Astrocyte (in vitro differentiated cells and primary cell): ENCODE measurements around the gene NPAS3. TPM values are rescaled to one million over a fixed set of nuclear protein-coding genes. Genes with fewer than 3 reads are reported as not detected.
A peak's percentile ranks its signal among the peaks of the same experiment; 100 is the strongest.

Source experiments
- DNase-seq: peaks from one replicate; pipeline ENCODE4 v3.0.0-alpha.2; 2010; ENCODE audit warnings: low read depth
- FAIRE-seq: peaks from 2 replicates; lab custom pipeline; 2011; peaks lifted over from hg19 to GRCh38; lab: Jason Lieb, UNC
- H2AFZ ChIP-seq: 2 replicates; pipeline ENCODE4 v1.6.0; 2012; ENCODE audit warnings: low read depth, low read length, inconsistent platforms
- H3K27ac ChIP-seq: 2 replicates; pipeline ENCODE4 v1.5.1; 2011; ENCODE audit warnings: low read depth, low read length, inconsistent platforms
- H3K27me3 ChIP-seq: 2 replicates; pipeline ENCODE4 v1.6.0; 2011; ENCODE audit warnings: low read length, inconsistent platforms; ENCODE audit not compliant: insufficient read depth
- H3K36me3 ChIP-seq: 2 replicates; pipeline ENCODE4 v1.5.1; 2011; ENCODE audit warnings: low read length, inconsistent platforms; ENCODE audit not compliant: insufficient read depth
- H3K4me1 ChIP-seq: 2 replicates; pipeline ENCODE4 v1.5.1; 2011; ENCODE audit warnings: low read length, inconsistent platforms; ENCODE audit not compliant: insufficient read depth
- H3K4me2 ChIP-seq: 2 replicates; pipeline ENCODE4 v1.6.0; 2012; ENCODE audit warnings: low read length, inconsistent platforms
- H3K4me3 ChIP-seq: 2 replicates; pipeline ENCODE4 v1.5.1; 2011; ENCODE audit warnings: low read depth, mild to moderate bottlenecking, low read length, inconsistent platforms; ENCODE audit not compliant: insufficient read depth
- H3K79me2 ChIP-seq: 2 replicates; pipeline ENCODE4 v1.6.0; 2012; ENCODE audit warnings: mild to moderate bottlenecking, low read length, inconsistent platforms; ENCODE audit not compliant: insufficient read depth
- H3K9ac ChIP-seq: 2 replicates; pipeline ENCODE4 v1.6.0; 2012; ENCODE audit warnings: mild to moderate bottlenecking, low read length, inconsistent platforms
- H3K9me3 ChIP-seq: 2 replicates; pipeline ENCODE4 v1.5.1; 2012; ENCODE audit warnings: low read depth, mild to moderate bottlenecking, low read length, inconsistent platforms; ENCODE audit not compliant: insufficient read depth
- H4K20me1 ChIP-seq: 2 replicates; pipeline ENCODE4 v1.6.0; 2012; ENCODE audit warnings: low read length, inconsistent platforms; ENCODE audit not compliant: insufficient read depth
- H3K27ac Mint-ChIP-seq: one replicate; pipeline ENCODE4 v1.8.0; 2021; ENCODE audit warnings: mild to moderate bottlenecking, mixed read lengths; ENCODE audit not compliant: unreplicated experiment
- H3K27me3 Mint-ChIP-seq: one replicate; pipeline ENCODE4 v1.8.0; 2021; ENCODE audit warnings: low read depth, mixed read lengths; ENCODE audit not compliant: unreplicated experiment
- H3K36me3 Mint-ChIP-seq: one replicate; pipeline ENCODE4 v1.8.0; 2021; ENCODE audit warnings: low read depth, mixed read lengths; ENCODE audit not compliant: unreplicated experiment
- H3K4me1 Mint-ChIP-seq: one replicate; pipeline ENCODE4 v1.8.0; 2021; ENCODE audit warnings: low read depth, mixed read lengths; ENCODE audit not compliant: unreplicated experiment
- H3K4me3 Mint-ChIP-seq: one replicate; pipeline ENCODE4 v1.8.0; 2021; ENCODE audit warnings: mild to moderate bottlenecking, moderate library complexity, mixed read lengths; ENCODE audit not compliant: unreplicated experiment
- H3K9me3 Mint-ChIP-seq: one replicate; pipeline ENCODE4 v1.8.0; 2021; ENCODE audit warnings: mild to moderate bottlenecking, mixed read lengths; ENCODE audit not compliant: unreplicated experiment
- EZH2 ChIP-seq: IDR thresholded peaks from 2 replicates; pipeline ENCODE4 v1.6.1; 2012; ENCODE audit warnings: mild to moderate bottlenecking, low read length, inconsistent platforms; ENCODE audit not compliant: insufficient read depth
- total RNA-seq: library from RNA; stranded (reverse); gene quantifications from 2 replicates; pipeline ENCODE4 v1.2.1, GENCODE V29; 2021
- TF ChIP-seq, protein P1 (sequence below): IDR thresholded peaks from 2 replicates; pipeline ENCODE4 v1.5.1; 2011; ENCODE audit warnings: low read depth, mild to moderate bottlenecking, inconsistent platforms, low read length, moderate library complexity; ENCODE audit not compliant: insufficient read depth

The NPAS3 gene
- total RNA-seq, 1 donor from 2014 or later: 2.6 TPM

DNA sequence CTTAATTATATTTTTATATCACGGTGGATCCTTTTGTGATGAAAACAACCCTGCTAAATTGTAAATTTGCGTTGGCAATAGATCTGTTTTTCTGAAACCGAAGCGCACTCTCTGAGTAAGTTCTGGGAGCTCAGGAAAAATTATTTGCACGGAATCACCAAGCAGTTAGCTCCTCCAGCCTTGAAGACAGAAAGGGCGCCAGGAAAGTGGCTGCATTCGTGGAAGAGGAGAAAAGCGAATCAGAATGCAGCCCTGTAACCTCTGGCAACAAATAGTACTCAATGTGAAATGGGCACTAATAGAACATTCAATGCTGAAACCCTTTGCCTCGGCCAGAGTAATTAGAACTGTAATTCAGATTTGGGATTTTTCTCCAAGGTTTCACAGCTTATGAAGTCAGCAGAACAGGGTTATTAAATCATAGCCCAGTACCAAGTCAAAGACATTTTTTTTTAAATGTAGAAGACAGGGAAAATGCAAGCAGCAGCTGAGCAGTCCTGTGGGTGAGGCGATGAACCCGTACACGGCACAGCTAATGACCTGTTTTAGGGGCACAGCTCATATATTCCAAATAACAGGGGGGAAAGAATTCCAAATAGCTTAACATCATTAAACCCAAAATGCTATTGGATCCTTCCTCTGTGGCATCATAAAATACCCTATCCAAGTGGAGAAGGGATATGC lies 760.8 kb downstream of the NPAS3 start:
- no peak for FAIRE-seq
- TF ChIP-seq EZH2: no peak
- TF ChIP-seq, protein P1, sequence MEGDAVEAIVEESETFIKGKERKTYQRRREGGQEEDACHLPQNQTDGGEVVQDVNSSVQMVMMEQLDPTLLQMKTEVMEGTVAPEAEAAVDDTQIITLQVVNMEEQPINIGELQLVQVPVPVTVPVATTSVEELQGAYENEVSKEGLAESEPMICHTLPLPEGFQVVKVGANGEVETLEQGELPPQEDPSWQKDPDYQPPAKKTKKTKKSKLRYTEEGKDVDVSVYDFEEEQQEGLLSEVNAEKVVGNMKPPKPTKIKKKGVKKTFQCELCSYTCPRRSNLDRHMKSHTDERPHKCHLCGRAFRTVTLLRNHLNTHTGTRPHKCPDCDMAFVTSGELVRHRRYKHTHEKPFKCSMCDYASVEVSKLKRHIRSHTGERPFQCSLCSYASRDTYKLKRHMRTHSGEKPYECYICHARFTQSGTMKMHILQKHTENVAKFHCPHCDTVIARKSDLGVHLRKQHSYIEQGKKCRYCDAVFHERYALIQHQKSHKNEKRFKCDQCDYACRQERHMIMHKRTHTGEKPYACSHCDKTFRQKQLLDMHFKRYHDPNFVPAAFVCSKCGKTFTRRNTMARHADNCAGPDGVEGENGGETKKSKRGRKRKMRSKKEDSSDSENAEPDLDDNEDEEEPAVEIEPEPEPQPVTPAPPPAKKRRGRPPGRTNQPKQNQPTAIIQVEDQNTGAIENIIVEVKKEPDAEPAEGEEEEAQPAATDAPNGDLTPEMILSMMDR: no peak
- Histone ChIP-seq H3K79me2 (no peaks in the 10 kb centered on the region), H3K27ac (no peak overlapping the region), H3K9ac (no peak overlapping the region), H3K27me3 (no peaks in the 10 kb centered on the region), H3K4me1 (no peaks in the 10 kb centered on the region), H3K4me3 (no peak overlapping the region), H3K4me2 (peak overlapping the region; percentile 15), H3K9me3 (no peaks in the 10 kb centered on the region), H3K36me3 (no peaks in the 10 kb centered on the region), H4K20me1 (no peaks in the 10 kb centered on the region), H2AFZ (peak overlapping the region; percentile 7)
- H3K4me1 Mint-ChIP-seq: no peaks in the 10 kb centered on the region
- H3K4me3 Mint-ChIP-seq: no peak overlapping the region
- DNase-seq: no peak
- H3K9me3 Mint-ChIP-seq: no peaks in the 10 kb centered on the region
- H3K27ac Mint-ChIP-seq: no peak overlapping the region
- H3K27me3 Mint-ChIP-seq: no peaks in the 10 kb centered on the region
- no peaks in the 10 kb centered on the region for H3K36me3 Mint-ChIP-seq

DNA sequence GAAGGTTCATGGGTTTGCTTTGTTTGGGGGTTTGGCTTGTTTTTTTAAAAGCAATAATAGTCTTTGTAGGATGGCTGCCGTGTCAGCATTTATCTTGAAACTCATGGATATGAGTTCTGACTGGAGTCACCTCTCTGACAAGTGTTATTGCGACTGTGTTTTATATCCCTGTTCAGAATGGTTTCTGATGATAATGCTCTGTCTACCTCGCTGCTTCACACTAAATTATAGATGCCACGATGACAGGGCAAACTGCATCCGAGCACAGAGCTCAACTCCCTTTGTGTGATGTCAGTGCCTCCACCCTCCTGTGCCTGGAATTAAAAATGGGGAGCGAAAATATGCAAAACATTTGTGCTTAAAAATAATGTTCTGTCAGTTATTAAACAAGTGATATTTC lies 761.4 kb downstream of the NPAS3 start:
- no peak overlapping the region for H3K4me3 Mint-ChIP-seq

DNA sequence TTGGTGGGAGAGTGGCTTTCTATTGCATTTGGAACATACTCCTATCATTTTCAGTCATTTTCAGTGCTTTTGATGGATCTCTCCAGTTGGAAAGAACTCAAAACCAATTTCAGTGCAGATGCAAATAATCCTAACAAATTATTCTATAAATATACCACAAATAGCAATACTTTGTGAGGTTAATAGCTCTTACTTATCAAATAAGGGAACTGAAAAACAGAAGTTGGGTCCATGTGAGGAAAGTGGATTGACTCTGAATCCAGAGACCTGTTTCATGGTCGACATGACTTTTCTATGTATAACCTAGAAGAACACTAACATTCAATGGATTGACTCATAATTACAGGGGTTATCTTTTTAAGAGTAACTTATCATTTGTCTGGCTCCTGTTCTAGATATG lies 763.6 kb downstream of the NPAS3 start:
- Histone ChIP-seq H3K4me2 (no peak overlapping the region), H3K27me3 (no peaks in the 10 kb centered on the region), H3K4me3 (no peak overlapping the region), H3K27ac (no peak overlapping the region), H3K9ac (no peak overlapping the region), H3K9me3 (no peaks in the 10 kb centered on the region), H4K20me1 (no peaks in the 10 kb centered on the region), H3K4me1 (no peaks in the 10 kb centered on the region), H3K36me3 (no peaks in the 10 kb centered on the region), H3K79me2 (no peaks in the 10 kb centered on the region), H2AFZ (no peak overlapping the region)
- H3K36me3 Mint-ChIP-seq: no peaks in the 10 kb centered on the region
- H3K27me3 Mint-ChIP-seq: no peaks in the 10 kb centered on the region
- H3K27ac Mint-ChIP-seq: no peak overlapping the region
- H3K9me3 Mint-ChIP-seq: no peaks in the 10 kb centered on the region
- DNase-seq (no peak), FAIRE-seq (no peak)
- TF ChIP-seq EZH2: no peak
- TF ChIP-seq, protein P1: no peak
- H3K4me1 Mint-ChIP-seq: no peaks in the 10 kb centered on the region
- H3K4me3 Mint-ChIP-seq: no peak overlapping the region

More for the DNA sequence above, 761.4 kb downstream of the NPAS3 start:
- no peak overlapping the region for H3K27ac Mint-ChIP-seq
- no peak for TF ChIP-seq EZH2
- TF ChIP-seq, protein P1: no peak
- DNase-seq: no peak
- H3K36me3 Mint-ChIP-seq: no peaks in the 10 kb centered on the region
- no peaks in the 10 kb centered on the region for H3K4me1 ChIP-seq
- H3K4me3 ChIP-seq: no peak overlapping the region
- no peaks in the 10 kb centered on the region for H3K4me1 Mint-ChIP-seq
- no peak for FAIRE-seq
- H3K79me2 ChIP-seq: no peaks in the 10 kb centered on the region
- no peaks in the 10 kb centered on the region for H3K27me3 Mint-ChIP-seq
- no peaks in the 10 kb centered on the region for H4K20me1 ChIP-seq
- no peaks in the 10 kb centered on the region for H3K9me3 Mint-ChIP-seq
- no peaks in the 10 kb centered on the region for H3K9me3 ChIP-seq
- no peak overlapping the region for H2AFZ ChIP-seq
- H3K9ac ChIP-seq: no peak overlapping the region
- H3K27ac ChIP-seq: no peak overlapping the region
- no peaks in the 10 kb centered on the region for H3K36me3 ChIP-seq
- H3K4me2 ChIP-seq: no peak overlapping the region
- no peaks in the 10 kb centered on the region for H3K27me3 ChIP-seq
